AG10803 (cell line): ENCODE results near the gene WDR5B.
"Not testable (repeated sequence)": the region's sequence is repeated elsewhere in the genome, so short reads cannot be mapped to it uniquely, and the experiment has no call there.

Experiments used
- DNase-seq: peaks from one replicate; pipeline ENCODE4 v3.0.0; 2010; ENCODE audit warnings: low read depth
- H3K4me3 ChIP-seq: 2 replicates; pipeline ENCODE4 v1.5.1; 2011; ENCODE audit warnings: mild to moderate bottlenecking, low read length, control low read depth
- TF ChIP-seq, protein P1 (sequence below): conservative IDR thresholded peaks from 2 replicates; pipeline ENCODE4 v1.5.1; 2011; ENCODE audit warnings: mild to moderate bottlenecking, low read length, control low read depth, inconsistent platforms

The WDR5B gene

DNA sequence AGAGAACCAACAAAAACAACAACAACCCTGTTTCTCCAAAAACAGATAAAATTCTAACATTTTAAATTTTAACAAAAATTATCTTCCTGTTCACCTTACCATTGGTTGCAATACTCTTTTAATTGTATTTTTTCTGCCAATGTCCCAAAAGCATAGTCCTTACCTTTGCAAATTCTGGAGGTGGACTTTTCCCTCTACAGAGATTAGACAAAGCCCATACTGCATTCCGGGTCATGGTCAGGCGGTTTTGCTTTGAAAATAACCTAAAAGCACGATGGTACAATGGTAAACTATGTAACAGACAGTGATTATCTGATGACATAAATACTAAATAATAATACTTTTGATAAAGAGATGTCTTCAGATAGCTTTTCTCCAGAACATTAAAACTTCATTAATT, 35.5 kb upstream of the WDR5B start:
- TF ChIP-seq, protein P1, sequence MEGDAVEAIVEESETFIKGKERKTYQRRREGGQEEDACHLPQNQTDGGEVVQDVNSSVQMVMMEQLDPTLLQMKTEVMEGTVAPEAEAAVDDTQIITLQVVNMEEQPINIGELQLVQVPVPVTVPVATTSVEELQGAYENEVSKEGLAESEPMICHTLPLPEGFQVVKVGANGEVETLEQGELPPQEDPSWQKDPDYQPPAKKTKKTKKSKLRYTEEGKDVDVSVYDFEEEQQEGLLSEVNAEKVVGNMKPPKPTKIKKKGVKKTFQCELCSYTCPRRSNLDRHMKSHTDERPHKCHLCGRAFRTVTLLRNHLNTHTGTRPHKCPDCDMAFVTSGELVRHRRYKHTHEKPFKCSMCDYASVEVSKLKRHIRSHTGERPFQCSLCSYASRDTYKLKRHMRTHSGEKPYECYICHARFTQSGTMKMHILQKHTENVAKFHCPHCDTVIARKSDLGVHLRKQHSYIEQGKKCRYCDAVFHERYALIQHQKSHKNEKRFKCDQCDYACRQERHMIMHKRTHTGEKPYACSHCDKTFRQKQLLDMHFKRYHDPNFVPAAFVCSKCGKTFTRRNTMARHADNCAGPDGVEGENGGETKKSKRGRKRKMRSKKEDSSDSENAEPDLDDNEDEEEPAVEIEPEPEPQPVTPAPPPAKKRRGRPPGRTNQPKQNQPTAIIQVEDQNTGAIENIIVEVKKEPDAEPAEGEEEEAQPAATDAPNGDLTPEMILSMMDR: no peak
- no peak overlapping the region for H3K4me3 ChIP-seq
- no peak for DNase-seq

DNA sequence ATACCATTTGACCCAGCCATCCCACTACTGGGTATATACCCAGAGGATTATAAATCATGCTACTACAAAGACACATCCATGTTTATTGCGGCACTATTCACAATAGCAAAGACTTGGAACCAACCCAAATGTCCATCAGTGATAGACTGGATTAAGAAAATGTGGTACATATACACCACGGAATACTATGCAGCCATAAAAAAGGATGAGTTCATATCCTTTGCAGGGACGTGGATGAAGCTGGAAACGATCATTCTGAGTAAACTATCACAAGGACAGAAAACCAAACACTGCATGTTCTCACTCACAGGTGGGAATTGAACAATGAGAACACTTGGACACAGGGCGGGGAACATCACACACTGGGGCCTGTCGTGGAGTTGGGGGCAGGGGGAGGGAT, 32.4 kb upstream of the WDR5B start:
- not testable (repeated sequence) for H3K4me3 ChIP-seq, DNase-seq

DNA sequence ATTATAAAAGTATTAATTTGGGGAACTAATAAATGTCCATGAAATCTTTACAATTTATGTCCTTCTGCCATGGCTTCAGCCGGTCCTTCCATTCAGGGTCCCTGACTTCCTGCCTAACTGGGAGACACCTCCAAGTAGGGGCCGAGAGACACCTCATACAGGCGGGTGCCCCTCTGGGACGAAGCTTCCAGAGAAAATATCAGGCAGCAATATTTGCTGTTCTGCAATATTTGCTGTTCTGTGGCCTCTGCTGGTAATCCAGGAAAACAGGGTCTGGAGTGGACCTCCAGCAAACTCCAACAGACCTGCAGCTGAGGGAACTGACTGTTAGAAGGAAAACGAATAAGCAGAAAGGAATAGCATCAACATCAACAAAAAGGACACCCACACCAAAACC, 28.6 kb upstream of the WDR5B start:
- not testable (repeated sequence) for DNase-seq, H3K4me3 ChIP-seq

DNA sequence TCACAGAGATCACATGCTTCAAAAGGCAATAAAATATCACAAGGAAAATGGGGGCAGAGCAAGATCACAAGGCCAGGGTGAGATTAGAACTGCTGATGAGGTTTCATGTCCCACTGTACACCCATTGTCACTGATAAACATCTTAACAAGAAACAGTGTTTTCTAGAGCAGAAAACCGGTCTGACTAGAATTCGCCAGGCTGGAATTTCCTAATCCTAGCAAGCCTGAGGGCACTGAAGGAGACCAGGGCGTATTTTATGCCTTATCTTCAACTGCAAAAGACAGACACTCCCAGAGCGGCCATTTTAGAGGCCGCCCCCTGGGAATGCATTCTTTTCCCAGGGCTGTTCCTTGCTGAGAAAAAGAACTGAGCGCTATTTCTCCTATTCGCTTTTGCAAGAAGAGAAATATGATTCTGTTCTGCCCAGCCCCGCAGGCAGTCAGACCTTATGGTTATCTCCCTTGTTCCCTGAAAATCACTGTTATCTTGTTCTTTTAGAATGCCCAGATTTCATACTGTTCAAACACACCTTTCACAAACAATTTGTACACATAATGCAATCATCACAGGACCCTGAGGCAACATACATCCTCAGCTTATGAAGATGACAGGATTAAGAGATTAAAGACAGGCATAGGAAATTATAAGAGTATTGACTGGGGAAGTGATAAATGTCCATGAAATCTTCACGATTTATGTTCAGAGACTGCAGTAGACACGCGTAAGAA, 28.1 kb upstream of the WDR5B start:
- H3K4me3 ChIP-seq, DNase-seq: not testable (repeated sequence)

DNA sequence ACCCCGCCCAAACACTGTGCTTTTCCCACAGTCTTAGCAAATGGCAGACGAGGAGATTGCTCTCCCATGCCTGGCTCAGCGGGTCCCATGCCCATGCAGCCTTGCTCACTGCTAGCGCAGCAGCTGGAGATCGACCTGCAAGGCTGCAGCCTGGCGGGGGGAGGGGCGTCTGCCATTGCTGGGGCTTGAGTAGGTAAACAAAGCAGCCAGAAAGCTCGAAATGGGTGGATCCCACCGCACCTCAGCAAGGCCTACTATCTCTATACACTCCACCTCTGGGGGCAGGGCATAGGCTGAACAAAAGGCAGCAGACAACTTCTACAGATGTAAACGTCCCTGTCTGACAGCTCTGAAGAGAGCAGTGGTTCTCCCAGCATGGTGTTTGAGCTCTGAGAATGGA, 27.2 kb upstream of the WDR5B start:
- H3K4me3 ChIP-seq: no peak overlapping the region
- TF ChIP-seq, protein P1: no peak
- DNase-seq: no peak

DNA sequence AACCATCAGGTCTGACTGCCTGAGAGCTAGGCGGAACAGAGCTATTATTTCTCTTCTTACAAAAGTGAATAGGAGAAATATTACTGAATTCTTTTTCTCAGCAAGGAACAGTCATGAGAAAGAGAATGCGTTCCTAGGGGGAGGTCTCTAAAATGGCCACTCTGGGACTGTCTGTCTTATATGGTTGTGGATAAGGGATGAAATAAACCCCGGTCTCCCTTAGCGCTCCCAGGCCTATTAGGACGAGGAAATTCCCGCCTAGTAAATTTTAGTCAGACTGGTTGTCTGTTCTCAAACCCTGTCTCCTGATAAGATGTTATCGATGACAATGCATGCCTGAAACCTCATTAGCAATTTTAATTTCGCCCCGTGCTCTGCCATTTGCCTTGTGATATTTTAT, 20.1 kb upstream of the WDR5B start:
- no peak overlapping the region for H3K4me3 ChIP-seq
- TF ChIP-seq, protein P1: no peak
- no peak for DNase-seq

DNA sequence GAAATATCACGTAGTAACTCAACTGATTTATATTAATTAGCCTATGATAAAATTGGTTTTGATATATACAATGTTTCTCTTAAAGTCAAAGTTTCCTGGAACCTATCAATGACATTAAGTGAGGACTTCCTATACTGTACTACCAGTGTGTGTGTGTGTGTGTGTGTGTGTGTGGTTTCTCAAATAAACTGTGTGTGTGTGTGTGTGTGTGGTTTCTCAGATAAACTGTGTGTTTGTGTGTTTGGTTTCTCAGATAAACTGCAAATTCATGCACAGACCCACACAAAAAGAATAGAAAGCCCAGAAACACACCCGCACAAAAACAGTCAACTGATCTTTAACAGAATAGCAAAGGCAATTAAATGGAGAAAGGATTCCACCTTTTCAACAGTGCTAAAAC, 14.5 kb upstream of the WDR5B start:
- TF ChIP-seq, protein P1: no peak
- no peak for DNase-seq
- no peak overlapping the region for H3K4me3 ChIP-seq

DNA sequence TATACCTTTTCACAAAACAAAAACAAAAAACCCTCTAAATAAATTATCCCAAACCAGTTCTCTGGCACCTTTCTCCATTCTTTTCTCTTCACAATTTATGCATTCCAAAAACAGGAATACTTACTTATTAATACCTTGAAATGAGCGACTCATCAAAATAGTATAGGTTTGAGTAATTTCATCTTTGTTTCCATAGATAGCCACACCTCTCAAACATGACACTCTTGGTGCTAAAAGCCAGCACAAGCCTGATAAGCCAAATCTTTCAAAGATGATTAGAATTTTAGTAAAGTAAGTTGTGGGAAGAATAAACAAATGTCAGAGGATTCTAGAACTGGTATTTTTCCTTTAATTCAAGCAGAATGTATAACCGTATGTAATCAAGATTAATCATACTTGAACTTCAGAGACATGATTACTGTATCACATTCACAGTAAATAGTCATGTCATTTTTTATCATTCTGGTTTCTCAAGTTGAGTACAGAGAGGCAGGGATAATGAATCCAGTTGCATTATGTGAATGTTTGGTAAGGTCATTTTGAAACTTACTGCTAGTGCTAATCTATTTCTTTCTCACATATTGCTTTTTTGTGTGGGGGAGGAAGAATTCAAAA, 12.1 kb upstream of the WDR5B start:
- H3K4me3 ChIP-seq: no peak overlapping the region
- no peak for DNase-seq
- TF ChIP-seq, protein P1: no peak

DNA sequence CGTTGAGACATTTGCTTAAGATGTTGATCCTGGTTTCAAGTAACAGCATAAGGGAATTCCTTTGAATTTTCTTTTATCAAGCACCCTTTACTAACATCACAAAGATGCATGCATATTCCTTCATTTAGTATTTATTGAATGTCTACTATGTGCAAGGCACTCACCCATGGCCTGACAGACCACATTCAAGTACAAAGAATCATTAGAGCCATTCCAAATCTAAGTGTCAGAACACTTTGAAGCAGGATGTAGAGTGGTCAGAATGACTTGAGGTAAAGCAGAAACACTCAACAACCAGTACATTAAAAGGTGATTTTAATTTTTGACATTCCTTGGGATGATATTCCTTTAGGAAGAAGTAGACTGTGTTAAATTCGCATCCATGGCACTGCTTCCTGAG, 6.0 kb upstream of the WDR5B start:
- no peak for DNase-seq
- TF ChIP-seq, protein P1: no peak
- H3K4me3 ChIP-seq: no peak overlapping the region
